ENCODE measurements around the gene MAP2K5. TPM values are rescaled to one million over a fixed set of nuclear protein-coding genes. Genes with fewer than 3 reads are reported as not detected.

The MAP2K5 gene
- total and polyA plus RNA-seq, 9 of the 15 experiments (the other 6 are each of a cell fraction or from before 2014, with no cell fraction given), result 0.41 to 16.5 (median 7.5) TPM

DNA sequence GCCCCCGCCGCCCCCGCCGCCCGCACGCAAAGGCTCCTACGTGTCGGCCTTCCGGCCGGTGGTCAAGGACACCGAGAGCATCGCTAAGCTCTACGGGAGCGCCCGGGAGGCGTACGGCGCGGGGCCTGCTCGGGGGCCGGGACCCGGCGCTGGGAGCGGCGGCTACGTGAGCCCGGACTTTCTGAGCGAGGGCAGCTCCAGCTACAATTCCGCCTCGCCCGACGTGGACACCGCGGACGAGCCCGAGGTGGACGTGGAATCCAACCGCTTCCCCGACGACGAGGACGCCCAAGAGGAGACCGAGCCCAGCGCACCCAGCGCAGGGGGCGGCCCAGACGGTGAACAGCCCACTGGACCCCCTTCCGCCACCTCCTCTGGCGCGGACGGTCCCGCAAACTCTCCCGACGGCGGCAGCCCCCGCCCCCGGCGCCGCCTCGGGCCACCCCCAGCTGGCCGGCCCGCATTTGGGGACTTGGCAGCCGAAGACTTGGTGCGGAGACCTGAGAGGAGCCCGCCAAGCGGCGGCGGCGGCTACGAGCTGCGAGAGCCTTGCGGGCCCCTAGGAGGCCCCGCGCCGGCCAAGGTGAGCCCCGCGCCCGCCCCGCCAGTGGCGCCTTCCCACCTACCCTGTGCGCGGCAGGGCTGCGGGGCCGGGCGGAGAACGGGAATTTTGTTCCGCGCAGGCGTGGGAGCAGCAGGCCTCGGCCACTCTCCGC is 285.2 kb downstream of the MAP2K5 start:
- no peak overlapping the region for H3K27ac ChIP-seq (ENCODE audit: extremely low read depth, low read depth, low read length)
- peaks cover 1% of the 10 kb centered on the region for H4K20me1 ChIP-seq (replicated peaks; ENCODE audit: control insufficient read depth, insufficient read depth, low read length)
- H3K36me3 ChIP-seq (ENCODE audit: control insufficient read depth, insufficient read depth, low read length), result no peaks in the 10 kb centered on the region
- 91% methylated on average over 8 of the region's 91 CpGs for WGBS (ENCODE audit: insufficient coverage, low coverage, missing lambda C conversion rate)
- ATAC-seq (no peak), FAIRE-seq (no peak), DNase-seq (ENCODE audit: extremely low read depth in 1 of 4, low spot score in 3 of 4) (no peak)
- H3K4me2 ChIP-seq (ENCODE audit: insufficient read depth, low read length), result no peak overlapping the region
- H3K4me3 ChIP-seq, result no peak overlapping the region
- no TSS peak for BruUV-seq (replicated peaks)
- in situ Hi-C loops (cut with MboI) (no loop called here), intact Hi-C loops (cut with micrococcal nuclease) (no loop called here)
- H3K9me3 ChIP-seq (replicated peaks; ENCODE audit: control insufficient read depth, insufficient read depth, low read depth, low read length), result no peaks in the 10 kb centered on the region; the same call in 1 of the 2 replicates
- ChIA-PET POLR2A (no interaction called here), CTCF (ENCODE audit: low intra/inter-chr PET ratio) (no interaction called here)
- TF ChIP-seq NR2C1 (IDR thresholded peaks at IDR 0.05), result no peak
- no peak for TF ChIP-seq NR2C1 (tag; IDR thresholded peaks at IDR 0.05)
- no peak for TF ChIP-seq ZNF124 (CRISPR knock-in tag; IDR thresholded peaks at IDR 0.05)
- H3K4me1 ChIP-seq (replicated peaks in 1 of 2; ENCODE audit: control insufficient read depth in 2 of 2, insufficient read depth in 2 of 2, low read length in 2 of 2), result peaks cover 0 to 26% of the 10 kb centered on the region in 2 experiments; a peak in 2 of 5 replicates
- H3K79me2 ChIP-seq (ENCODE audit: control insufficient read depth, insufficient read depth, low read length), result no peaks in the 10 kb centered on the region
- no peak overlapping the region for H3K9ac ChIP-seq (ENCODE audit: insufficient read depth in 1 of 2, low read depth in 2 of 2, low read length in 2 of 2)
- peaks cover 15 to 27% of the 10 kb centered on the region in 2 experiments; a peak in 4 of 5 replicates for H3K27me3 ChIP-seq (ENCODE audit: control insufficient read depth in 2 of 2, insufficient read depth in 2 of 2, low read length in 2 of 2)
- no peak overlapping the region for H2AFZ ChIP-seq (ENCODE audit: low read depth, low read length)
- no peaks in the 10 kb centered on the region for H3K9me1 ChIP-seq (ENCODE audit: control insufficient read depth, insufficient read depth, low read length)

DNA sequence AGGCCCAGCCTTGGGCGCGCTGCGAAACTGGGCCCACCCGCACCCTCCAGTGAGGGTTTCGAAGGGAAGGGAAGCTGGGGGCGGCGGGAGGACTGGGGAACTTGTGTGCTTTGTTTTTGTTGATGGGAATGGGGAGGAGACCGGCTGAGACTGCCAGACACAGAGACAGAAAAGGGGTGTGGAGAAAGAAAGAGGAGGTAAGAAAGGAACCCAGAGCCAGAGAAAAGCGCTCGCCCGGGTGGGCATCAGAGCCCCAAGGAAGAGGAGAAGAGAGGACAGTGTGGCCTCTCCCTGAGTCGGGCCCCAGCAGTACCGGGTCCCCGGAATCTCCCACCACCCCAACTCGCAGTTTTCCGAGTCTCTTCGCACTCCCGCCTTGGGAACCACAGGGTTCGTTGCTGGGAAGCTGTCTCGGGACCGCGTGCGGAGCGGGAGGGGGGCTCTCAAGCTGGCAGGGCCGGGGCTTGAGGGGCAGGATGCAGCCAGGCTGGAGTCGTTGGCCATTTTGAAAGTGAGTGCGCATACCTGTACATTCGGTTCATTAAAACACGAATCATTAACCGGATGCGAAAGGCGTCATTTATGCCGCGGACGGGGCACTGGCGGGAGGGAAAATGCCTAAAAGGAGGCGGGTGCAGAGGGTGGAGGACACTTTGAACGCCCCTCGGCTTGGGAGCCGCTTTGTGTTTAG is 285.9 kb downstream of the MAP2K5 start:
- Histone ChIP-seq H3K36me3 (ENCODE audit: control insufficient read depth, insufficient read depth, low read length) (no peaks in the 10 kb centered on the region), H3K79me2 (ENCODE audit: control insufficient read depth, insufficient read depth, low read length) (no peaks in the 10 kb centered on the region), H3K9me3 (replicated peaks; ENCODE audit: control insufficient read depth, insufficient read depth, low read depth, low read length) (no peaks in the 10 kb centered on the region; the same call in 1 of the 2 replicates), H3K4me1 (replicated peaks in 1 of 2; ENCODE audit: control insufficient read depth in 2 of 2, insufficient read depth in 2 of 2, low read length in 2 of 2) (peaks cover 0 to 24% of the 10 kb centered on the region in 2 experiments; a peak in 3 of 5 replicates), H2AFZ (ENCODE audit: low read depth, low read length) (no peak overlapping the region), H3K9me1 (ENCODE audit: control insufficient read depth, insufficient read depth, low read length) (no peaks in the 10 kb centered on the region), H3K4me2 (ENCODE audit: insufficient read depth, low read length) (no peak overlapping the region), H3K9ac (ENCODE audit: insufficient read depth in 1 of 2, low read depth in 2 of 2, low read length in 2 of 2) (no peak overlapping the region), H3K4me3 (no peak overlapping the region), H4K20me1 (replicated peaks; ENCODE audit: control insufficient read depth, insufficient read depth, low read length) (no peaks in the 10 kb centered on the region; the same call in 1 of the 2 replicates), H3K27ac (ENCODE audit: extremely low read depth, low read depth, low read length) (no peak overlapping the region), H3K27me3 (ENCODE audit: control insufficient read depth in 2 of 2, insufficient read depth in 2 of 2, low read length in 2 of 2) (peaks cover 15 to 26% of the 10 kb centered on the region in 2 experiments; a peak in 4 of 5 replicates)
- POLR2A ChIA-PET, result interaction anchor here (0.6 kb wide), 1 partner anchor 10 kb away, joined by 3 read pairs; no protein-coding TSS in a partner anchor
- ATAC-seq (no peak), DNase-seq (ENCODE audit: extremely low read depth in 1 of 4, low spot score in 3 of 4) (no peak), FAIRE-seq (no peak)
- no TSS peak for BruUV-seq (replicated peaks)
- WGBS (ENCODE audit: insufficient coverage, low coverage, missing lambda C conversion rate), result 75% methylated on average over 25 of the region's 40 CpGs
- CTCF ChIA-PET (ENCODE audit: low intra/inter-chr PET ratio), result no interaction called here
- intact Hi-C loops (cut with micrococcal nuclease) (no loop called here), in situ Hi-C loops (cut with MboI) (no loop called here)
- no peak for TF ChIP-seq ZNF282 (CRISPR knock-in tag; IDR thresholded peaks at IDR 0.05)
- 0 out of 2 replicates have a peak, but pooled peaks have one; percentile 50 for TF ChIP-seq ZBTB33 (CRISPR knock-in tag; IDR thresholded peaks at IDR 0.05)
